GM21717 (cell line): Measurements from ENCODE around the gene COX20.
A peak's percentile ranks its signal among the peaks of the same experiment; 100 is the strongest.

ENCODE experiments used
- ATAC-seq: cut with Tn5 transposase; IDR thresholded peaks from one replicate; pipeline ENCODE4 v1.9.1; 2021; ENCODE audit warnings: mild to moderate bottlenecking, moderate library complexity; ENCODE audit not compliant: unreplicated experiment

Gene COX20

GRCh38 chr1:244850896-244851295 is 15.4 kb downstream of the COX20 start:
- ATAC-seq = no peak

GRCh38 chr1:244851546-244852231 is 16.2 kb downstream of the COX20 start:
- ATAC-seq = no peak

- ATAC-seq = no peak
These were observed 17.2 kb downstream of the COX20 start for GRCh38 chr1:244852694-244853093.

GRCh38 chr1:244854166-244854565 is 18.7 kb downstream of the COX20 start:
- no peak for ATAC-seq

GRCh38 chr1:244854865-244855578 is 19.6 kb downstream of the COX20 start:
- ATAC-seq = no peak

GRCh38 chr1:244857761-244858160 is 22.3 kb downstream of the COX20 start:
- ATAC-seq = no peak

GRCh38 chr1:244858357-244858756 is 22.9 kb downstream of the COX20 start:
- ATAC-seq = no peak

- ATAC-seq = no peak
These were observed 24.6 kb downstream of the COX20 start for GRCh38 chr1:244860078-244860477.

- no peak for ATAC-seq
These were observed 25.6 kb downstream of the COX20 start for GRCh38 chr1:244860914-244861610.

- ATAC-seq = no peak
These were observed 26.2 kb downstream of the COX20 start for GRCh38 chr1:244861683-244862082.

GRCh38 chr1:244862354-244862698 is 26.9 kb downstream of the COX20 start:
- no peak for ATAC-seq

- peak; percentile 55 for ATAC-seq
These were observed 27.4 kb downstream of the COX20 start for GRCh38 chr1:244862699-244863490.

- ATAC-seq = peak; percentile 16
These were observed 28.2 kb downstream of the COX20 start for GRCh38 chr1:244863491-244864252.

GRCh38 chr1:244864253-244865027 is 29.0 kb downstream of the COX20 start, which contains the start of gene HNRNPU:
Gene HNRNPU, minus strand, starts transcription at chr1:244864543. Its CDS starts 236 bp downstream, at chr1:244864307.
- ATAC-seq = peak; percentile 69

- ATAC-seq = no peak
These were observed 29.5 kb downstream of the COX20 start for GRCh38 chr1:244865028-244865371.

- ATAC-seq = no peak
These were observed 30.4 kb downstream of the COX20 start for GRCh38 chr1:244865820-244866219.

GRCh38 chr1:244866355-244866754 is 30.9 kb downstream of the COX20 start:
- ATAC-seq = no peak

GRCh38 chr1:244868484-244869363 is 33.3 kb downstream of the COX20 start:
- no peak for ATAC-seq

GRCh38 chr1:244869364-244869827 is 33.9 kb downstream of the COX20 start:
- ATAC-seq = no peak
